ENCODE measurements around the gene ATIC. TPM values are rescaled to one million over a fixed set of nuclear protein-coding genes. Genes with fewer than 3 reads are reported as not detected.

The ATIC gene
- 21.0 and 21.2 TPM in 2 replicates for total RNA-seq

GRCh38 chr2:215311625-215312396 lies at the start of gene ATIC:
Gene ATIC, plus strand, starts transcription at chr2:215312059. Its CDS starts 84 bp downstream, at chr2:215312143.

Other genes with a start within 250 kb of the ATIC start
- gene ABCA12, start 173.4 kb upstream of the ATIC start, total RNA-seq, result under 0.01 TPM in 2 replicates
- 808 and 2,278 TPM in 2 replicates for gene FN1, start 124.0 kb downstream of the ATIC start, total RNA-seq